ENCODE data around the gene GYG2. TPM values are rescaled to one million over a fixed set of nuclear protein-coding genes. Genes with fewer than 3 reads are reported as not detected.
"Not testable (repeated sequence)": the region's sequence is repeated elsewhere in the genome, so short reads cannot be mapped to it uniquely, and the experiment has no call there.

Gene GYG2
- total and polyA plus RNA-seq, 2 experiments from 2014 or later, result 17.6 to 63.8 TPM

DNA sequence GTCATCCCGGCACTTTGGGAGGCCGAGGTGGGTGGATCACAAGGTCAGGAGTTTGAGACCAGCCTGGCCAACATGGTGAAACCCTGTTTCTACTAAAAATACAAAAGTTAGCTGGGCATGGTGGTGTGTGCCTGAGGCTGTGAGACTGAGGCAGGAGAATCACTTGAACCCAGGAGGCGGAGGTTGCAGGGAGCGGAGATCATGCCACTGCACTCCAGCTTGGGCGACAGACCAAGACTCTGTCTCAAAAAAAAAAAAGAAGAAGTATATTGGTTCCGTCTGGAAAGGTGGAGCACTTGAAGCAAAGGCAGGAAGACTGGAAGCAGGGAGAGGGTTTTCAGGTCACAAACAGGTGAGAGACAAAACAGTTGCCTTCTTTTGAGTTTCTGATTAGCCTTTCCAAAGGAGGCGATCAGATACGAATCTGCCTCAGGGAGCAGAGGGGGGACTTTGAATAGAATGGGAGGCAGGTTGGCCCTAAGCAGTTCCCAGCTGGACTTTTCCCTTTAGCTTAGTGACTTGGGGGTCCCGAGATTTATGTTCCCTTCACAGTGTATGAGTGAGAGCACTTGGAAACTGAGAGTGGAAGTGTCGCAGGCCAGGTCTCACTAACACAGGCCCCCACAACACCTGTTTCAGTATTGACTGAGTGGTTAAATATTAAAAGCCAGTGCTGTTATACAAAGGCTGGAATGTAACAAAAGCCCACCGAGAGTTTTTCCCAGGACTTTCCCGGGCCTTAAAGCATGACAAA lies 48.1 kb upstream of the GYG2 start:
- Histone ChIP-seq H3K4me3 (0 out of 2 replicates have a peak overlapping the region, but pooled peaks have one; percentile 1), H3K4me1 (ENCODE audit: insufficient read depth) (peaks cover 51% of the 10 kb centered on the region), H3K27ac (ENCODE audit: low read depth) (peak overlapping the region; percentile 98), H3K4me2 (peak overlapping the region; percentile 34)
- H3F3A ChIP-seq (replicated peaks; ENCODE audit: low read depth); H3K36me3 ChIP-seq (ENCODE audit: insufficient read depth); H3K79me2 ChIP-seq (replicated peaks; ENCODE audit: insufficient read depth); H4K20me1 ChIP-seq (replicated peaks; ENCODE audit: insufficient read depth); H3K27me3 ChIP-seq (ENCODE audit: insufficient read depth); H3K27me3 Mint-ChIP-seq (ENCODE audit: insufficient read depth, low read depth, poor library complexity); H3K9me3 Mint-ChIP-seq; H3K36me3 Mint-ChIP-seq (ENCODE audit: low read depth); H3K9me2 ChIP-seq (ENCODE audit: insufficient read depth); H2AFZ ChIP-seq: not testable (repeated sequence)
- Mint-ChIP-seq H3K4me3 (peak overlapping the region; percentile 7; the same call in 1 of the 3 replicates), H3K4me1 (peaks cover 48% of the 10 kb centered on the region), H3K27ac (peak overlapping the region; percentile 88)
- ATAC-seq (peak; percentile 88), DNase-seq (ENCODE audit: low spot score) (peak; percentile 71)

DNA sequence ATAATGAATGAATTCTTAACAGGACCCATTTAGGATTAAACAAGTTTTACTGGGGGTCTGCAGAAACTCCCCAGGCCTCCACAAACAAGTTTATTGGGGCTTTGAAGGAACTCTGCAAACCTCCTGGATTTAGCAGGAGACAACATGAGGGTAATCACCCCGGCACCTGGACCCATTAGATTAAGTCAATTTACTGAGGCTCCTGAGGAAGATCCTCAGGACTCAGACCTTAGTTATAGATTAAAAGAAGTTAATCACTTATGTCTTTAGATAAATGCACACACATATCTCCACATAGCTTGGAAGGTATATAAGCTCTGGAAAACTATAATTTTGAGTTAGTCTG lies 47.5 kb upstream of the GYG2 start:
- no peaks in the 10 kb centered on the region for H3K36me3 ChIP-seq (ENCODE audit: insufficient read depth)
- H3K79me2 ChIP-seq (replicated peaks; ENCODE audit: insufficient read depth), result no peaks in the 10 kb centered on the region
- no peaks in the 10 kb centered on the region for H4K20me1 ChIP-seq (replicated peaks; ENCODE audit: insufficient read depth)
- Mint-ChIP-seq H3K27ac (peak overlapping the region; percentile 88), H3K4me1 (peaks cover 48% of the 10 kb centered on the region), H3K9me3 (no peaks in the 10 kb centered on the region; the same call in 2 of the 3 replicates), H3K27me3 (ENCODE audit: insufficient read depth, low read depth, poor library complexity) (peaks cover 1% of the 10 kb centered on the region), H3K4me3 (no peak overlapping the region; the same call in 2 of the 3 replicates), H3K36me3 (ENCODE audit: low read depth) (no peaks in the 10 kb centered on the region)
- H3F3A ChIP-seq (replicated peaks; ENCODE audit: low read depth), result peaks cover 10% of the 10 kb centered on the region; the same call in 1 of the 2 replicates
- no peaks in the 10 kb centered on the region for H3K9me2 ChIP-seq (ENCODE audit: insufficient read depth)
- peak overlapping the region; percentile 27 for H3K4me2 ChIP-seq
- 0 out of 2 replicates have a peak overlapping the region, but pooled peaks have one; percentile 1 for H3K4me3 ChIP-seq
- no peaks in the 10 kb centered on the region for H3K27me3 ChIP-seq (ENCODE audit: insufficient read depth)
- peak; percentile 36 for ATAC-seq
- no peak for DNase-seq (ENCODE audit: low spot score)
- no peak overlapping the region for H2AFZ ChIP-seq
- H3K27ac ChIP-seq (ENCODE audit: low read depth), result peak overlapping the region; percentile 98
- peaks cover 51% of the 10 kb centered on the region for H3K4me1 ChIP-seq (ENCODE audit: insufficient read depth)
- TF ChIP-seq ZNF114 (CRISPR knock-in tag; IDR thresholded peaks at IDR 0.05), result no peak
- no peak for TF ChIP-seq STAT1 (IDR thresholded peaks at IDR 0.05; ENCODE audit: unreplicated experiment)
- TF ChIP-seq, protein P1, sequence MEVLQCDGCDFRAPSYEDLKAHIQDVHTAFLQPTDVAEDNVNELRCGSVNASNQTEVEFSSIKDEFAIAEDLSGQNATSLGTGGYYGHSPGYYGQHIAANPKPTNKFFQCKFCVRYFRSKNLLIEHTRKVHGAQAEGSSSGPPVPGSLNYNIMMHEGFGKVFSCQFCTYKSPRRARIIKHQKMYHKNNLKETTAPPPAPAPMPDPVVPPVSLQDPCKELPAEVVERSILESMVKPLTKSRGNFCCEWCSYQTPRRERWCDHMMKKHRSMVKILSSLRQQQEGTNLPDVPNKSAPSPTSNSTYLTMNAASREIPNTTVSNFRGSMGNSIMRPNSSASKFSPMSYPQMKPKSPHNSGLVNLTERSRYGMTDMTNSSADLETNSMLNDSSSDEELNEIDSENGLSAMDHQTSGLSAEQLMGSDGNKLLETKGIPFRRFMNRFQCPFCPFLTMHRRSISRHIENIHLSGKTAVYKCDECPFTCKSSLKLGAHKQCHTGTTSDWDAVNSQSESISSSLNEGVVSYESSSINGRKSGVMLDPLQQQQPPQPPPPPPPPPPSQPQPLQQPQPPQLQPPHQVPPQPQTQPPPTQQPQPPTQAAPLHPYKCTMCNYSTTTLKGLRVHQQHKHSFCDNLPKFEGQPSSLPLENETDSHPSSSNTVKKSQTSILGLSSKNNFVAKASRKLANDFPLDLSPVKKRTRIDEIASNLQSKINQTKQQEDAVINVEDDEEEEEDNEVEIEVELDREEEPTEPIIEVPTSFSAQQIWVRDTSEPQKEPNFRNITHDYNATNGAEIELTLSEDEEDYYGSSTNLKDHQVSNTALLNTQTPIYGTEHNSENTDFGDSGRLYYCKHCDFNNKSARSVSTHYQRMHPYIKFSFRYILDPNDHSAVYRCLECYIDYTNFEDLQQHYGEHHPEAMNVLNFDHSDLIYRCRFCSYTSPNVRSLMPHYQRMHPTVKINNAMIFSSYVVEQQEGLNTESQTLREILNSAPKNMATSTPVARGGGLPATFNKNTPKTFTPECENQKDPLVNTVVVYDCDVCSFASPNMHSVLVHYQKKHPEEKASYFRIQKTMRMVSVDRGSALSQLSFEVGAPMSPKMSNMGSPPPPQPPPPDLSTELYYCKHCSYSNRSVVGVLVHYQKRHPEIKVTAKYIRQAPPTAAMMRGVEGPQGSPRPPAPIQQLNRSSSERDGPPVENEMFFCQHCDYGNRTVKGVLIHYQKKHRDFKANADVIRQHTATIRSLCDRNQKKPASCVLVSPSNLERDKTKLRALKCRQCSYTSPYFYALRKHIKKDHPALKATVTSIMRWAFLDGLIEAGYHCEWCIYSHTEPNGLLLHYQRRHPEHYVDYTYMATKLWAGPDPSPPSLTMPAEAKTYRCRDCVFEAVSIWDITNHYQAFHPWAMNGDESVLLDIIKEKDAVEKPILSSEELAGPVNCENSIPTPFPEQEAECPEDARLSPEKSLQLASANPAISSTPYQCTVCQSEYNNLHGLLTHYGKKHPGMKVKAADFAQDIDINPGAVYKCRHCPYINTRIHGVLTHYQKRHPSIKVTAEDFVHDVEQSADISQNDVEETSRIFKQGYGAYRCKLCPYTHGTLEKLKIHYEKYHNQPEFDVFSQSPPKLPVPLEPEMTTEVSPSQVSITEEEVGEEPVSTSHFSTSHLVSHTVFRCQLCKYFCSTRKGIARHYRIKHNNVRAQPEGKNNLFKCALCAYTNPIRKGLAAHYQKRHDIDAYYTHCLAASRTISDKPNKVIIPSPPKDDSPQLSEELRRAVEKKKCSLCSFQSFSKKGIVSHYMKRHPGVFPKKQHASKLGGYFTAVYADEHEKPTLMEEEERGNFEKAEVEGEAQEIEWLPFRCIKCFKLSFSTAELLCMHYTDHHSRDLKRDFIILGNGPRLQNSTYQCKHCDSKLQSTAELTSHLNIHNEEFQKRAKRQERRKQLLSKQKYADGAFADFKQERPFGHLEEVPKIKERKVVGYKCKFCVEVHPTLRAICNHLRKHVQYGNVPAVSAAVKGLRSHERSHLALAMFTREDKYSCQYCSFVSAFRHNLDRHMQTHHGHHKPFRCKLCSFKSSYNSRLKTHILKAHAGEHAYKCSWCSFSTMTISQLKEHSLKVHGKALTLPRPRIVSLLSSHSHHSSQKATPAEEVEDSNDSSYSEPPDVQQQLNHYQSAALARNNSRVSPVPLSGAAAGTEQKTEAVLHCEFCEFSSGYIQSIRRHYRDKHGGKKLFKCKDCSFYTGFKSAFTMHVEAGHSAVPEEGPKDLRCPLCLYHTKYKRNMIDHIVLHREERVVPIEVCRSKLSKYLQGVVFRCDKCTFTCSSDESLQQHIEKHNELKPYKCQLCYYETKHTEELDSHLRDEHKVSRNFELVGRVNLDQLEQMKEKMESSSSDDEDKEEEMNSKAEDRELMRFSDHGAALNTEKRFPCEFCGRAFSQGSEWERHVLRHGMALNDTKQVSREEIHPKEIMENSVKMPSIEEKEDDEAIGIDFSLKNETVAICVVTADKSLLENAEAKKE (CRISPR knock-in tag; IDR thresholded peaks at IDR 0.05), result no peak
- TF ChIP-seq, protein P2, sequence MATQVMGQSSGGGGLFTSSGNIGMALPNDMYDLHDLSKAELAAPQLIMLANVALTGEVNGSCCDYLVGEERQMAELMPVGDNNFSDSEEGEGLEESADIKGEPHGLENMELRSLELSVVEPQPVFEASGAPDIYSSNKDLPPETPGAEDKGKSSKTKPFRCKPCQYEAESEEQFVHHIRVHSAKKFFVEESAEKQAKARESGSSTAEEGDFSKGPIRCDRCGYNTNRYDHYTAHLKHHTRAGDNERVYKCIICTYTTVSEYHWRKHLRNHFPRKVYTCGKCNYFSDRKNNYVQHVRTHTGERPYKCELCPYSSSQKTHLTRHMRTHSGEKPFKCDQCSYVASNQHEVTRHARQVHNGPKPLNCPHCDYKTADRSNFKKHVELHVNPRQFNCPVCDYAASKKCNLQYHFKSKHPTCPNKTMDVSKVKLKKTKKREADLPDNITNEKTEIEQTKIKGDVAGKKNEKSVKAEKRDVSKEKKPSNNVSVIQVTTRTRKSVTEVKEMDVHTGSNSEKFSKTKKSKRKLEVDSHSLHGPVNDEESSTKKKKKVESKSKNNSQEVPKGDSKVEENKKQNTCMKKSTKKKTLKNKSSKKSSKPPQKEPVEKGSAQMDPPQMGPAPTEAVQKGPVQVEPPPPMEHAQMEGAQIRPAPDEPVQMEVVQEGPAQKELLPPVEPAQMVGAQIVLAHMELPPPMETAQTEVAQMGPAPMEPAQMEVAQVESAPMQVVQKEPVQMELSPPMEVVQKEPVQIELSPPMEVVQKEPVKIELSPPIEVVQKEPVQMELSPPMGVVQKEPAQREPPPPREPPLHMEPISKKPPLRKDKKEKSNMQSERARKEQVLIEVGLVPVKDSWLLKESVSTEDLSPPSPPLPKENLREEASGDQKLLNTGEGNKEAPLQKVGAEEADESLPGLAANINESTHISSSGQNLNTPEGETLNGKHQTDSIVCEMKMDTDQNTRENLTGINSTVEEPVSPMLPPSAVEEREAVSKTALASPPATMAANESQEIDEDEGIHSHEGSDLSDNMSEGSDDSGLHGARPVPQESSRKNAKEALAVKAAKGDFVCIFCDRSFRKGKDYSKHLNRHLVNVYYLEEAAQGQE (IDR thresholded peaks at IDR 0.05; ENCODE audit: unreplicated experiment), result no peak
- no peak for TF ChIP-seq JUNB (IDR thresholded peaks at IDR 0.05; ENCODE audit: unreplicated experiment)
- TF ChIP-seq NANOG (IDR thresholded peaks at IDR 0.05; ENCODE audit: borderline replicate concordance), result no peak
- TF ChIP-seq, protein P3, sequence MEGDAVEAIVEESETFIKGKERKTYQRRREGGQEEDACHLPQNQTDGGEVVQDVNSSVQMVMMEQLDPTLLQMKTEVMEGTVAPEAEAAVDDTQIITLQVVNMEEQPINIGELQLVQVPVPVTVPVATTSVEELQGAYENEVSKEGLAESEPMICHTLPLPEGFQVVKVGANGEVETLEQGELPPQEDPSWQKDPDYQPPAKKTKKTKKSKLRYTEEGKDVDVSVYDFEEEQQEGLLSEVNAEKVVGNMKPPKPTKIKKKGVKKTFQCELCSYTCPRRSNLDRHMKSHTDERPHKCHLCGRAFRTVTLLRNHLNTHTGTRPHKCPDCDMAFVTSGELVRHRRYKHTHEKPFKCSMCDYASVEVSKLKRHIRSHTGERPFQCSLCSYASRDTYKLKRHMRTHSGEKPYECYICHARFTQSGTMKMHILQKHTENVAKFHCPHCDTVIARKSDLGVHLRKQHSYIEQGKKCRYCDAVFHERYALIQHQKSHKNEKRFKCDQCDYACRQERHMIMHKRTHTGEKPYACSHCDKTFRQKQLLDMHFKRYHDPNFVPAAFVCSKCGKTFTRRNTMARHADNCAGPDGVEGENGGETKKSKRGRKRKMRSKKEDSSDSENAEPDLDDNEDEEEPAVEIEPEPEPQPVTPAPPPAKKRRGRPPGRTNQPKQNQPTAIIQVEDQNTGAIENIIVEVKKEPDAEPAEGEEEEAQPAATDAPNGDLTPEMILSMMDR (conservative IDR thresholded peaks at IDR 0.05; ENCODE audit: low read depth in 2 of 2), result no peak
- no peak for TF ChIP-seq CREB1 (CRISPR knock-in tag; IDR thresholded peaks at IDR 0.05; ENCODE audit: low read depth)
- TF ChIP-seq EZH2phosphoT487 (IDR thresholded peaks at IDR 0.05; ENCODE audit: unreplicated experiment), result no peak
